Measurements from ENCODE around the gene SCGB1D4. TPM values are rescaled to one million over a fixed set of nuclear protein-coding genes. Genes with fewer than 3 reads are reported as not detected.

SCGB1D4 gene
- total RNA-seq, 4 donors from 2014 or later: not detected

DNA sequence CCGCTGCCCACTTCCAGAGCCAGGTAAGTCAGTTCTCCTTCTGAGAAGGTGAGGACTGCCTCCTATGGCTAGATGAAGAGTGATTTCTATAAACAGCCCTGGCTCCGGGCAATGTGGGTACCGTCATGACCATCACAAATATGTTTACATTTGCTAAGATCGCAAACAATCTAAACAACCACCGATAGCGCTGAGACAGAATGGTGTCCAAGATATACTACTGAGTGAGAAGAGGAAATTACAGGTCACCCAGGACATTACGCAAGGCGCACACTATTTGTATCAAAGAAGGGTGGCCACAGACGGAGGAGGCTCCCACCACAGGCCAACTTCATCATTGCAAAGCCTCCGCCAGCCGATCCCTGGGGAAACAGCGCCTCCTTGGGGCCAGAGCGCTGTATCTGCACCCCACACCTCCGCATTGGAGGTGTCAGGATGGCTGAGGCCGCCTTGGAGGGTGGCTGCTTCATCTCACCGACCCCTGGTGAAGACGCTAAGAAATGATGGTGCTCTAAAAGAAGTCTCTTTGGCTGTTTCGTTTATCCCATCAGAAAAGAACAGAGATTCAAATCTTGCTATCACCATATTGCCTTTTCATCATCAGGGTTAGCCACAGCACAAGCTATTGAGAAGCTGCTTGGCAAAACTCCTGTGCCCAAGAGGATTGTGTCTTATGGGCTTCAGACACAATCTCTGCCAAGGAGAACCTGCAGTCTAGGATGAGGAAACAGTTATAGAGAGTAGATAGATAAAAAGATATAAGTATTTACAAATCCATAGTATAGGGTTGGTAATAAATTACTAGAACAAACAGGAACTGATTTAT is 26.1 kb upstream of the SCGB1D4 start:
- no peaks in the 10 kb centered on the region for H3K9me3 ChIP-seq
- 26 to 34% methylated on average over 5 to 12 of the region's 18 CpGs for whole genome bisulfite sequencing, 2 donors (ENCODE audit: low coverage in 1 of 2)
- H3K27ac ChIP-seq: no peak overlapping the region
- H3K27me3 ChIP-seq: peaks cover 35% of the 10 kb centered on the region
- TF ChIP-seq, protein P1, sequence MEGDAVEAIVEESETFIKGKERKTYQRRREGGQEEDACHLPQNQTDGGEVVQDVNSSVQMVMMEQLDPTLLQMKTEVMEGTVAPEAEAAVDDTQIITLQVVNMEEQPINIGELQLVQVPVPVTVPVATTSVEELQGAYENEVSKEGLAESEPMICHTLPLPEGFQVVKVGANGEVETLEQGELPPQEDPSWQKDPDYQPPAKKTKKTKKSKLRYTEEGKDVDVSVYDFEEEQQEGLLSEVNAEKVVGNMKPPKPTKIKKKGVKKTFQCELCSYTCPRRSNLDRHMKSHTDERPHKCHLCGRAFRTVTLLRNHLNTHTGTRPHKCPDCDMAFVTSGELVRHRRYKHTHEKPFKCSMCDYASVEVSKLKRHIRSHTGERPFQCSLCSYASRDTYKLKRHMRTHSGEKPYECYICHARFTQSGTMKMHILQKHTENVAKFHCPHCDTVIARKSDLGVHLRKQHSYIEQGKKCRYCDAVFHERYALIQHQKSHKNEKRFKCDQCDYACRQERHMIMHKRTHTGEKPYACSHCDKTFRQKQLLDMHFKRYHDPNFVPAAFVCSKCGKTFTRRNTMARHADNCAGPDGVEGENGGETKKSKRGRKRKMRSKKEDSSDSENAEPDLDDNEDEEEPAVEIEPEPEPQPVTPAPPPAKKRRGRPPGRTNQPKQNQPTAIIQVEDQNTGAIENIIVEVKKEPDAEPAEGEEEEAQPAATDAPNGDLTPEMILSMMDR (IDR thresholded peaks at IDR 0.05): peak in 3 of 4 experiments; percentile 14 to 57 (median 39)
- TF ChIP-seq POLR2A (IDR thresholded peaks at IDR 0.05): no peak
- H3K36me3 ChIP-seq: no peaks in the 10 kb centered on the region
- no peak for ATAC-seq
- H3K4me1 ChIP-seq: no peaks in the 10 kb centered on the region
- H3K4me3 ChIP-seq: no peak overlapping the region

DNA sequence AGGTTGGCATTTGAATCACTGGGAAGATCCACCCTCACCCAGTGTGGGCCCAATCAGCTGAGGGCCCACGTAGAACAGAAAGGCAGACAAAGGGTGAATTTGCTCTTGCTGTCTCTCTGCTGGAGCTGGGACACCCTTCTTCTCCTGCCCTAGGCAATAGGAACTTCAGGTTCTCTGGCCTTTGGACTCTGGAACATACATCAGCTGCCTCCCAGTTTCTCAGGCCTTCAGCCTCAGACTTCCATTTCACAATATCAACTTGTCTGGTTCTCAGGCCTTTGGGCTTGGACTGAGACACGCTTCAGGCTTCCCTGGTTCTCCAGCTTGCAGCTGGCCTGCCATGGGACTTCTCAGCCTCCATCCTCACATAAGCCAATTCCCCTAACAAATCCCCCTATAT is 23.6 kb upstream of the SCGB1D4 start:
- Histone ChIP-seq H3K27ac (no peak overlapping the region), H3K36me3 (no peaks in the 10 kb centered on the region), H3K9me3 (no peaks in the 10 kb centered on the region), H3K4me1 (no peaks in the 10 kb centered on the region), H3K27me3 (peaks cover 31% of the 10 kb centered on the region), H3K4me3 (no peak overlapping the region)
- 83 to 100% methylated on average over 1 of the region's 2 CpGs for WGBS, 2 donors (ENCODE audit: low coverage in 1 of 2)
- TF ChIP-seq, protein P1 (IDR thresholded peaks at IDR 0.05): no peak
- TF ChIP-seq EP300 (IDR thresholded peaks at IDR 0.05) (no peak), POLR2AphosphoS5 (IDR thresholded peaks at IDR 0.05) (no peak), POLR2A (IDR thresholded peaks at IDR 0.05) (no peak)
- no peak for ATAC-seq

DNA sequence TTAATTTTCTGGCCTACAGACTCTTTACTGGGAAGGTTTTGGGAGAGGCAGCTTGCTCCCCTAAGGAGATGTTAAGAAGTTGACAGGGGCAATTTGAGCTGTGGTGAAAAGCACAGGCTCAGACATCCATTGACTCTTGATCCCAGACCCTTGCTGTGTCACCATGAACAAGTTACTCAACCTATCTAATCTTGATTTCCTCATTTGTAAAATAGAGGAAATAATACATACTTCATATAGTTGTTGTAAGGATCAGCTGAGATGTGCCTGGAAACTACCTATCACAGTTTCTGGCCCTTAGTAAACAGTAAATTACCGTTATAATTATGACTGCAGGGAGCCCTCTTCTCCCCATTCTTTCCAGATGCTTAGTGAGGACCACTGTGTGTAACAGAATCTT is 16.6 kb upstream of the SCGB1D4 start:
- TF ChIP-seq POLR2AphosphoS5 (IDR thresholded peaks at IDR 0.05): no peak
- no peak for TF ChIP-seq POLR2A (IDR thresholded peaks at IDR 0.05)
- no peak for TF ChIP-seq EP300 (IDR thresholded peaks at IDR 0.05)
- TF ChIP-seq, protein P1 (IDR thresholded peaks at IDR 0.05): no peak
- H3K27me3 ChIP-seq: peaks cover 27% of the 10 kb centered on the region

DNA sequence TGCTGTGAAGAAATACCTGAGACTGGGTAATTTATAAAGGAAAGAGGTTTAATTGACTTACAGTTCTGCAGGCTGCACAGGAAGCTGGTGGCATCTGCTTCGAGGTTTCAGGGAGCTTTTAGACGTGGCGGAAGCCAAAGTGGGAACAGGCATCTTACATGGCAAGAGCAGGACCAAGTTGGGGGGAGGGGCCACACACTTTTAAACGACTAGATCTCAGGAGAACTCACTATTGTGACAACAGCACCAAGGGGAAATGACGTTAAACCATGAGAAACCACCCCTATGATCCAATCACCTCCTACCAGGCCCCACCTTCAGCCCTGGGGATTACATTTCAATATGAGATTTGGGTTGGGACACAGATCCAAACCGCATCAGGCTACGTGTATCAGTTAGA is 11.1 kb upstream of the SCGB1D4 start:
- peaks cover 47% of the 10 kb centered on the region for H3K27me3 ChIP-seq
- TF ChIP-seq, protein P1 (IDR thresholded peaks at IDR 0.05): no peak
- TF ChIP-seq POLR2AphosphoS5 (IDR thresholded peaks at IDR 0.05) (no peak), POLR2A (IDR thresholded peaks at IDR 0.05) (no peak), EP300 (IDR thresholded peaks at IDR 0.05) (no peak)
- H3K4me3 ChIP-seq: no peak overlapping the region
- no peaks in the 10 kb centered on the region for H3K36me3 ChIP-seq
- H3K4me1 ChIP-seq: peaks cover 0 to 6% (median 0%) of the 10 kb centered on the region in 3 donors
- 55% methylated on average over 5 of the region's 7 CpGs; no CpG with 5 or more reads in 1 of the 2 donors for WGBS, 2 donors (ENCODE audit: low coverage in 1 of 2)
- H3K27ac ChIP-seq: no peak overlapping the region
- ATAC-seq: no peak
- H3K9me3 ChIP-seq: peaks cover 0 to 20% (median 0%) of the 10 kb centered on the region in 3 donors

More for the DNA sequence above, 16.6 kb upstream of the SCGB1D4 start:
- ATAC-seq: no peak
- Histone ChIP-seq H3K27ac (no peak overlapping the region), H3K4me3 (no peak overlapping the region), H3K9me3 (no peaks in the 10 kb centered on the region), H3K4me1 (peaks cover 0 to 6% (median 0%) of the 10 kb centered on the region in 3 donors), H3K36me3 (no peaks in the 10 kb centered on the region)
- 80 to 91% methylated on average over 1 of the region's 1 CpG for WGBS, 2 donors (ENCODE audit: low coverage in 1 of 2)

DNA sequence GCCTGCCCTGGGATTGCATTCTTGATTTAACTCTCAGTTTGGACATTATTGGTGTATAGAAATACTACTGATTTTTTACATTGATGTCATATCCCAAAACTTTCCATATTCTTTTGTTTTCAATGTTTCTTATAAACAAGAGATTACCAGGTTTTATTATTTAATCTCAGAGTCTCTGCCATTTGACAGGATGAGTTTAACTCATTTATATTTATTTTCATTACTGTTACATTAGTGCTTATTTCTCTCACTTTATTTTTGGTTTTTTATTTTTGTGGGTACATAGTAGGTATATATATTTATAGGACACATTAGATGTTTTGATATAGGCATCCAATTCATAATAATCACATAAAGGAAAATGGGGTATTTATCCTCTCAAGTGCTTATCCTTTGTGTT is 9.1 kb upstream of the SCGB1D4 start:
- peaks cover 39% of the 10 kb centered on the region for H3K27me3 ChIP-seq
- peaks cover 0 to 20% (median 0%) of the 10 kb centered on the region in 3 donors for H3K9me3 ChIP-seq
- no peaks in the 10 kb centered on the region for H3K36me3 ChIP-seq
- ATAC-seq: no peak
- H3K4me1 ChIP-seq: peaks cover 0 to 6% (median 0%) of the 10 kb centered on the region in 3 donors
- no peak overlapping the region for H3K4me3 ChIP-seq
- TF ChIP-seq POLR2AphosphoS5 (IDR thresholded peaks at IDR 0.05) (no peak), POLR2A (IDR thresholded peaks at IDR 0.05) (no peak), EP300 (IDR thresholded peaks at IDR 0.05) (no peak)
- TF ChIP-seq, protein P1 (IDR thresholded peaks at IDR 0.05): no peak
- H3K27ac ChIP-seq: no peak overlapping the region

Data from gastroesophageal sphincter (tissue), 4 donors.